SK-N-MC (cell line): Measurements from ENCODE around the gene LAMC2.

Source experiments
- EZH2 ChIP-seq: fragments of 200-600 bp; sonication (generic); IDR thresholded peaks from one replicate; pipeline ENCODE4 v1.6.1; 2017; ENCODE audit warnings: antibody characterized with exemption
- POLR2AphosphoS5 ChIP-seq: IDR thresholded peaks from 2 replicates; pipeline ENCODE4 v1.6.1; 2012; ENCODE audit warnings: mild to moderate bottlenecking, low read depth, low read length, borderline replicate concordance

- TF ChIP-seq EZH2: no peak
- TF ChIP-seq POLR2AphosphoS5: no peak
Observed at GRCh38 chr1:183198463-183198862, 12.4 kb downstream of the LAMC2 start.
